CD14-positive monocyte (primary cell): ENCODE data around the gene CHD2. TPM values are rescaled to one million over a fixed set of nuclear protein-coding genes. Genes with fewer than 3 reads are reported as not detected.

ENCODE experiments used
- DNase-seq, 3 donors: peaks; one replicate each; pipeline ENCODE4 v3.0.0-alpha.2; 2011 to 2022
- H2AFZ ChIP-seq: 2 replicates; pipeline ENCODE4 v1.6.0; 2012; ENCODE audit warnings: mild to moderate bottlenecking, low read depth, low read length, inconsistent platforms; ENCODE audit not compliant: insufficient read depth, poor library complexity, severe bottlenecking
- H3K27ac ChIP-seq, 2 donors: 1 replicate in 1 of 2; 2 replicates in 1 of 2; pipeline ENCODE4 v1.5.1; 2012 to 2013; ENCODE audit warnings: low read length in 2 of 2, control low read depth in 1 of 2, inconsistent platforms in 1 of 2, low read depth in 1 of 2, mild to moderate bottlenecking in 1 of 2
- H3K27me3 ChIP-seq, 2 donors: one replicate each; pipeline versions ENCODE4 v1.6.0 to v1.6.1; 2011 to 2013; ENCODE audit warnings: low read length in 2 of 2; ENCODE audit not compliant: control insufficient read depth in 2 of 2, insufficient read depth in 2 of 2
- H3K36me3 ChIP-seq, 2 donors: replicated peaks in 1 of 2; 1 replicate in 1 of 2; 2 replicates in 1 of 2; pipeline versions ENCODE4 v1.5.1 to v1.6.1; 2012 to 2013; ENCODE audit warnings: low read length in 2 of 2, control low read depth in 1 of 2, inconsistent platforms in 1 of 2, mild to moderate bottlenecking in 1 of 2; ENCODE audit not compliant: insufficient read depth in 2 of 2, control insufficient read depth in 1 of 2
- H3K4me1 ChIP-seq, 2 donors: 1 replicate in 1 of 2; 2 replicates in 1 of 2; pipeline versions ENCODE4 v1.5.1 to v1.6.1; 2012 to 2013; ENCODE audit warnings: low read length in 2 of 2, control low read depth in 1 of 2, inconsistent platforms in 1 of 2, mild to moderate bottlenecking in 1 of 2, moderate library complexity in 1 of 2; ENCODE audit not compliant: insufficient read depth in 2 of 2, control insufficient read depth in 1 of 2
- H3K4me2 ChIP-seq: replicated peaks from 2 replicates; pipeline ENCODE3; 2012; ENCODE audit warnings: low read length, moderate library complexity, mild to moderate bottlenecking; ENCODE audit not compliant: poor library complexity, severe bottlenecking; ENCODE audit errors: extremely low read depth
- H3K4me3 ChIP-seq, 3 experiments: fragments of 200-600 bp in 1 of 3; sonication (generic) in 1 of 3; replicated peaks in 1 of 3; 1 replicate in 2 of 3; 2 replicates in 1 of 3; pipeline ENCODE4 v1.5.1; 2011 to 2013; ENCODE audit warnings: low read length in 3 of 3, mild to moderate bottlenecking in 3 of 3, control low read depth in 2 of 3, low read depth in 2 of 3, inconsistent platforms in 1 of 3, moderate library complexity in 1 of 3
- H3K79me2 ChIP-seq: 2 replicates; pipeline ENCODE4 v1.6.0; 2012; ENCODE audit warnings: mild to moderate bottlenecking, control low read depth, inconsistent platforms, low read length, moderate library complexity; ENCODE audit not compliant: insufficient read depth
- H3K9ac ChIP-seq: 2 replicates; pipeline ENCODE4 v1.6.0; 2017; ENCODE audit warnings: low read length, mild to moderate bottlenecking; ENCODE audit not compliant: insufficient read depth, poor library complexity, severe bottlenecking
- H3K9me3 ChIP-seq, 2 donors: replicated peaks in 1 of 2; 1 replicate in 1 of 2; 2 replicates in 1 of 2; pipeline versions ENCODE4 v1.5.1 to v1.6.1; 2012 to 2013; ENCODE audit warnings: low read length in 2 of 2, control low read depth in 1 of 2; ENCODE audit not compliant: control insufficient read depth in 1 of 2, insufficient read depth in 1 of 2
- H4K20me1 ChIP-seq: 2 replicates; pipeline ENCODE4 v1.6.0; 2012; ENCODE audit warnings: mild to moderate bottlenecking, low read length, control low read depth, moderate library complexity; ENCODE audit not compliant: insufficient read depth
- H3K27ac Mint-ChIP-seq, 7 donors: one replicate each; pipeline ENCODE4 v1.8.0; 2020; ENCODE audit warnings: mild to moderate bottlenecking in 7 of 7, mixed read lengths in 7 of 7, moderate library complexity in 6 of 7, inconsistent platforms in 2 of 7
- H3K27me3 Mint-ChIP-seq, 3 donors: one replicate each; pipeline ENCODE4 v1.8.0; 2021 to 2022; ENCODE audit warnings: low read depth in 3 of 3, mild to moderate bottlenecking in 3 of 3, mixed read lengths in 3 of 3, moderate library complexity in 3 of 3, inconsistent platforms in 1 of 3
- H3K36me3 Mint-ChIP-seq, 2 donors: one replicate each; pipeline ENCODE4 v1.8.0; 2020; ENCODE audit warnings: mixed read lengths in 2 of 2, inconsistent platforms in 1 of 2, mild to moderate bottlenecking in 1 of 2
- H3K4me1 Mint-ChIP-seq: one replicate; pipeline ENCODE4 v1.8.0; 2020; ENCODE audit warnings: mild to moderate bottlenecking, mixed read lengths
- H3K4me3 Mint-ChIP-seq, 2 donors: one replicate each; pipeline ENCODE4 v1.8.0; 2020; ENCODE audit warnings: mild to moderate bottlenecking in 2 of 2, mixed read lengths in 2 of 2, moderate library complexity in 1 of 2
- H3K9me3 Mint-ChIP-seq, 7 donors: one replicate each; pipeline ENCODE4 v1.8.0; 2020 to 2022; ENCODE audit warnings: mixed read lengths in 7 of 7, mild to moderate bottlenecking in 6 of 7, moderate library complexity in 6 of 7, inconsistent platforms in 2 of 7
- WGBS: methylation state at CpG from one replicate; pipeline ENCODE4 v1.1.5; 2013; ENCODE audit warnings: missing lambda C conversion rate; ENCODE audit not compliant: insufficient coverage; 5-methylcytosine and 5-hydroxymethylcytosine counted together
- intact Hi-C, 2 donors: fragments of 100-400 bp; cut with micrococcal nuclease; formaldehyde crosslinking; loops; one replicate each; pipeline versions ENCODE4 v1.15.0 to v1.15.1; 2023
- polyA plus RNA-seq, 3 donors: library from polyadenylated mRNA; depleted of rRNA in 1 of 3; unstranded in 2 of 3; stranded (reverse) in 1 of 3; fragments of 300-500 nt in 2 of 3; fragments of >200 nt in 1 of 3; fragmentation: Illumina TruSeq in 2 of 3; gene quantifications; 1 replicate in 2 of 3; 2 replicates in 1 of 3; pipeline ENCODE4 v1.2.3, GENCODE V29; 2012 to 2021
- TF ChIP-seq, protein P1 (sequence below): fragments of 200-600 bp; IDR thresholded peaks from one replicate; pipeline ENCODE4 v1.8.0; 2022; ENCODE audit warnings: antibody characterized with exemption, mild to moderate bottlenecking

The CHD2 gene
- polyA plus RNA-seq, 3 donors = 9.6 to 61.2 (median 11.4) TPM

- Mint-ChIP-seq H3K4me1 (peaks cover 34% of the 10 kb centered on the region), H3K36me3 (peaks cover 63 to 64% of the 10 kb centered on the region in 2 donors), H3K4me3 (no peak overlapping the region), H3K27ac (peak overlapping the region in 2 of 7 donors; percentile 30 to 32), H3K9me3 (peaks cover 0 to 7% (median 1%) of the 10 kb centered on the region in 7 donors), H3K27me3 (peaks cover 0 to 3% (median 0%) of the 10 kb centered on the region in 3 donors)
- peaks cover 100% of the 10 kb centered on the region for H3K79me2 ChIP-seq
- intact Hi-C loops = no loop called here
- H3K4me2 ChIP-seq = no peak overlapping the region
- H3K36me3 ChIP-seq = peaks cover 44 to 64% of the 10 kb centered on the region in 2 donors
- no peak for DNase-seq
- no peak overlapping the region for H3K4me3 ChIP-seq
- TF ChIP-seq, protein P1, sequence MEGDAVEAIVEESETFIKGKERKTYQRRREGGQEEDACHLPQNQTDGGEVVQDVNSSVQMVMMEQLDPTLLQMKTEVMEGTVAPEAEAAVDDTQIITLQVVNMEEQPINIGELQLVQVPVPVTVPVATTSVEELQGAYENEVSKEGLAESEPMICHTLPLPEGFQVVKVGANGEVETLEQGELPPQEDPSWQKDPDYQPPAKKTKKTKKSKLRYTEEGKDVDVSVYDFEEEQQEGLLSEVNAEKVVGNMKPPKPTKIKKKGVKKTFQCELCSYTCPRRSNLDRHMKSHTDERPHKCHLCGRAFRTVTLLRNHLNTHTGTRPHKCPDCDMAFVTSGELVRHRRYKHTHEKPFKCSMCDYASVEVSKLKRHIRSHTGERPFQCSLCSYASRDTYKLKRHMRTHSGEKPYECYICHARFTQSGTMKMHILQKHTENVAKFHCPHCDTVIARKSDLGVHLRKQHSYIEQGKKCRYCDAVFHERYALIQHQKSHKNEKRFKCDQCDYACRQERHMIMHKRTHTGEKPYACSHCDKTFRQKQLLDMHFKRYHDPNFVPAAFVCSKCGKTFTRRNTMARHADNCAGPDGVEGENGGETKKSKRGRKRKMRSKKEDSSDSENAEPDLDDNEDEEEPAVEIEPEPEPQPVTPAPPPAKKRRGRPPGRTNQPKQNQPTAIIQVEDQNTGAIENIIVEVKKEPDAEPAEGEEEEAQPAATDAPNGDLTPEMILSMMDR = no peak
- peaks cover 21 to 48% of the 10 kb centered on the region in 2 donors for H3K4me1 ChIP-seq
- no peaks in the 10 kb centered on the region for H3K27me3 ChIP-seq
- no peak overlapping the region for H2AFZ ChIP-seq
- no peak overlapping the region for H3K9ac ChIP-seq
- peaks cover 62% of the 10 kb centered on the region for H4K20me1 ChIP-seq
- no peaks in the 10 kb centered on the region for H3K9me3 ChIP-seq
- no CpG with 5 or more reads among the region's 1 CpG for WGBS
- no peak overlapping the region for H3K27ac ChIP-seq
Observed at GRCh38 chr15:92897620-92898019, 2.5 kb upstream of the CHD2 start.

GRCh38 chr15:92898988-92899582 lies 1.0 kb upstream of the CHD2 start:
- Mint-ChIP-seq H3K4me1 (peaks cover 32% of the 10 kb centered on the region), H3K27me3 (peaks cover 0 to 3% (median 0%) of the 10 kb centered on the region in 3 donors), H3K36me3 (peaks cover 54% of the 10 kb centered on the region in 2 donors), H3K27ac (peak overlapping the region; percentile 84 to 100 (median 99)), H3K9me3 (peaks cover 0 to 7% (median 1%) of the 10 kb centered on the region in 7 donors), H3K4me3 (peak overlapping the region in 1 of 2 donors; percentile 13)
- no peak overlapping the region for H3K4me3 ChIP-seq
- no peak overlapping the region for H2AFZ ChIP-seq
- peaks cover 47% of the 10 kb centered on the region for H4K20me1 ChIP-seq
- H3K4me2 ChIP-seq = no peak overlapping the region
- peaks cover 99% of the 10 kb centered on the region for H3K79me2 ChIP-seq
- intact Hi-C loops = no loop called here
- TF ChIP-seq, protein P1 = no peak
- 97% methylated on average over 4 of the region's 5 CpGs for WGBS
- peaks cover 19 to 51% of the 10 kb centered on the region in 2 donors for H3K4me1 ChIP-seq
- no peak for DNase-seq
- H3K9ac ChIP-seq = no peak overlapping the region
- no peaks in the 10 kb centered on the region for H3K27me3 ChIP-seq
- no peaks in the 10 kb centered on the region for H3K9me3 ChIP-seq
- peak overlapping the region in 1 of 2 donors; percentile 98 for H3K27ac ChIP-seq
- H3K36me3 ChIP-seq = peaks cover 29 to 49% of the 10 kb centered on the region in 2 donors
